ENCODE measurements around the gene MYH6.
"Not testable (repeated sequence)": the region's sequence is repeated elsewhere in the genome, so short reads cannot be mapped to it uniquely, and the experiment has no call there.

MYH6 gene

GRCh38 chr14:23407516-23408306 is at the start of gene MYH6:
TSS of gene MYH6 (minus strand) at chr14:23408273. CDS start at chr14:23407223, 1,050 bp downstream.
- no peak for DNase-seq

- not testable (repeated sequence) for DNase-seq
Observed at GRCh38 chr14:23456883-23457586, 49.0 kb upstream of the MYH6 start.

GRCh38 chr14:23454445-23454856 is 46.4 kb upstream of the MYH6 start:
- DNase-seq, result no peak

- DNase-seq, result no peak
Observed at GRCh38 chr14:23452237-23452636, 44.2 kb upstream of the MYH6 start.

GRCh38 chr14:23450379-23450778 is 42.3 kb upstream of the MYH6 start:
- no peak for DNase-seq

- DNase-seq, result no peak
Observed at GRCh38 chr14:23449314-23449713, 41.2 kb upstream of the MYH6 start.

- no peak for DNase-seq
Observed at GRCh38 chr14:23447361-23448350, 39.6 kb upstream of the MYH6 start.

- no peak for DNase-seq
Observed at GRCh38 chr14:23446291-23446851, 38.3 kb upstream of the MYH6 start.

- no peak for DNase-seq
Observed at GRCh38 chr14:23445773-23446172, 37.7 kb upstream of the MYH6 start.

- no peak for DNase-seq
Observed at GRCh38 chr14:23444314-23444713, 36.2 kb upstream of the MYH6 start.

GRCh38 chr14:23443881-23444280 is 35.8 kb upstream of the MYH6 start:
- no peak for DNase-seq

GRCh38 chr14:23443411-23443812 is 35.3 kb upstream of the MYH6 start:
- DNase-seq, result no peak

GRCh38 chr14:23442721-23443356 is 34.8 kb upstream of the MYH6 start:
- no peak for DNase-seq

- no peak for DNase-seq
Observed at GRCh38 chr14:23441076-23441475, 33.0 kb upstream of the MYH6 start.

GRCh38 chr14:23439107-23439835 is 31.2 kb upstream of the MYH6 start:
- no peak for DNase-seq

- DNase-seq, result no peak
Observed at GRCh38 chr14:23438101-23438971, 30.3 kb upstream of the MYH6 start.

- no peak for DNase-seq
Observed at GRCh38 chr14:23437133-23438100, 29.3 kb upstream of the MYH6 start.

- DNase-seq, result no peak
Observed at GRCh38 chr14:23436327-23437132, 28.5 kb upstream of the MYH6 start.

Measured in stimulated activated CD4-positive, alpha-beta T cell treated with anti-CD3 and anti-CD28 coated beads, Interleukin-1b, Interleukin-23, amount 100 ng/mL, for 48 hours (primary cell).